Adrenal gland (tissue), 19 donors: ENCODE data around the gene TUSC7. TPM values are rescaled to one million over a fixed set of nuclear protein-coding genes. Genes with fewer than 3 reads are reported as not detected.

Experiments used
- DNase-seq, 7 donors: peaks; one replicate each; pipeline ENCODE4 v3.0.0-alpha.2; 2019 to 2020
- H3K27ac ChIP-seq, 5 donors: fragments of 200-600 bp; sonication (generic) in 4 of 5; 1 replicate in 3 of 5; 2 replicates in 2 of 5; pipeline versions ENCODE4 v1.5.1 to v1.8.0; 2016 to 2020; ENCODE audit warnings: mild to moderate bottlenecking in 1 of 5
- H3K27me3 ChIP-seq: fragments of 200-600 bp; 2 replicates; pipeline ENCODE4 v1.8.0; 2021
- H3K36me3 ChIP-seq, 2 donors: fragments of 200-600 bp; replicated peaks in 1 of 2; 1 replicate in 1 of 2; 2 replicates in 1 of 2; pipeline versions ENCODE4 v1.5.1 to v1.8.0; 2018 to 2022
- H3K4me1 ChIP-seq, 2 donors: fragments of 200-600 bp; replicated peaks in 1 of 2; 1 replicate in 1 of 2; 2 replicates in 1 of 2; pipeline versions ENCODE4 v1.5.1 to v1.8.0; 2018 to 2021
- H3K4me3 ChIP-seq, 4 donors: fragments of 200-600 bp; sonication (generic) in 3 of 4; one replicate each; pipeline ENCODE4 v1.5.1; 2016 to 2018
- H3K9me3 ChIP-seq, 3 donors: fragments of 200-600 bp; sonication (generic) in 1 of 3; replicated peaks in 1 of 3; 1 replicate in 2 of 3; 2 replicates in 1 of 3; pipeline versions ENCODE4 v1.5.1 to v1.8.0; 2016 to 2021
- POLR2A ChIP-seq, 2 donors: fragments of 450-650 bp; IDR thresholded peaks; one replicate each; pipeline ENCODE4 v1.6.1; 2017; ENCODE audit warnings: antibody characterized with exemption in 2 of 2, mild to moderate bottlenecking in 2 of 2, moderate library complexity in 1 of 2
- WGBS, 4 donors: extraction: QIAGEN DNeasy Blood & Tissue Kit in 2 of 4; methylation state at CpG; one replicate each; pipeline versions ENCODE4 v1.1.5 to v1.1.7; 2013 to 2017; 5-methylcytosine and 5-hydroxymethylcytosine counted together
- intact Hi-C, 2 donors: fragments of 100-400 bp; cut with DNase I; formaldehyde crosslinking; loops; one replicate each; pipeline versions ENCODE4 v1.14.1 to v1.15.0; 2022 to 2023
- long read RNA-seq, 10 donors: library from polyadenylated mRNA in 3 of 10; unstranded in 2 of 10; stranded (forward) in 1 of 10; transcript quantifications; one replicate each; pipeline ENCODE4 v2.0.0 and lab custom pipeline, GENCODE V29; 2021 to 2026
- polyA plus RNA-seq, 3 donors: library from polyadenylated mRNA; stranded (reverse); fragments of 200-250 nt in 2 of 3; fragments of 350-450 nt in 1 of 3; fragmentation: Illumina TruSeq in 1 of 3; extraction: RNeasy Lipid Tissue Mini Kit (QIAGEN cat#74804) in 1 of 3; gene quantifications; one replicate each; pipeline ENCODE4 v1.2.3, GENCODE V29; 2013 to 2014
- total RNA-seq, 9 donors: library from RNA; depleted of rRNA in 4 of 9; stranded (reverse); fragments of >200 nt in 4 of 9; fragments of 120-200 nt in 1 of 9; fragmentation: NEBNext Ultra II Directional in 1 of 9; extraction: Animal tissue kit (Norgen Biotek cat#: 25700) in 1 of 9; gene quantifications; one replicate each; pipeline versions ENCODE4 v1.1.0 to v1.2.4, GENCODE V29; 2013 to 2023
- TF ChIP-seq, protein P1 (sequence below), 6 experiments: fragments of 450-650 bp in 4 of 6; fragments of 200-600 bp in 2 of 6; sonication (generic) in 1 of 6; IDR thresholded peaks; 1 replicate in 5 of 6; 2 replicates in 1 of 6; pipeline versions ENCODE4 v1.5.1 to v1.8.0; 2016 to 2021; ENCODE audit warnings: antibody characterized with exemption in 6 of 6, mild to moderate bottlenecking in 2 of 6, moderate library complexity in 1 of 6
- donor health status: healthy with polysubstance abuse.
- donor health status: Bipolar disorder and iron deficiency.
- donor health status: DM: yes; HTN: yes; CAD: no.
- donor health status: DM: no; HTN: no; CAD: no.
- donor health status: DM: no; HTN: no; CAD: no.
- donor health status: DM: yes; HTN: yes; CAD: no.

Gene TUSC7
- total RNA-seq (not detected), polyA plus RNA-seq (not detected)
- long read RNA-seq, donor 1, result 0 reads
- long read RNA-seq, donor 2, result 0 reads
- long read RNA-seq, donor 3, result 0 reads
- long read RNA-seq, donor 4, result 0 reads
- long read RNA-seq, donor 5, result 0 reads
- long read RNA-seq, donor 6, result 0 reads
- long read RNA-seq, donor 7, result 0 reads
- long read RNA-seq, donor 8, result 0 reads
- long read RNA-seq, donor 9, result 0 reads
- long read RNA-seq, donor 10, result 0 reads

GRCh38 chr3:116709479-116709878, at the start of gene TUSC7:
Gene TUSC7 (plus strand): TSS chr3:116709779.
- H3K4me1 ChIP-seq, result no peaks in the 10 kb centered on the region
- WGBS, 4 donors, result 88 to 92% (median 91%) methylated on average over 4 of the region's 4 CpGs
- intact Hi-C loops, result no loop called here
- no peak within 1 kb of the TSS for H3K27ac ChIP-seq
- H3K4me3 ChIP-seq, result no peak within 1 kb of the TSS
- no peaks in the 10 kb centered on the region for H3K36me3 ChIP-seq
- H3K27me3 ChIP-seq, result no peaks in the 10 kb centered on the region
- DNase-seq, result no peak
- TF ChIP-seq, protein P1, sequence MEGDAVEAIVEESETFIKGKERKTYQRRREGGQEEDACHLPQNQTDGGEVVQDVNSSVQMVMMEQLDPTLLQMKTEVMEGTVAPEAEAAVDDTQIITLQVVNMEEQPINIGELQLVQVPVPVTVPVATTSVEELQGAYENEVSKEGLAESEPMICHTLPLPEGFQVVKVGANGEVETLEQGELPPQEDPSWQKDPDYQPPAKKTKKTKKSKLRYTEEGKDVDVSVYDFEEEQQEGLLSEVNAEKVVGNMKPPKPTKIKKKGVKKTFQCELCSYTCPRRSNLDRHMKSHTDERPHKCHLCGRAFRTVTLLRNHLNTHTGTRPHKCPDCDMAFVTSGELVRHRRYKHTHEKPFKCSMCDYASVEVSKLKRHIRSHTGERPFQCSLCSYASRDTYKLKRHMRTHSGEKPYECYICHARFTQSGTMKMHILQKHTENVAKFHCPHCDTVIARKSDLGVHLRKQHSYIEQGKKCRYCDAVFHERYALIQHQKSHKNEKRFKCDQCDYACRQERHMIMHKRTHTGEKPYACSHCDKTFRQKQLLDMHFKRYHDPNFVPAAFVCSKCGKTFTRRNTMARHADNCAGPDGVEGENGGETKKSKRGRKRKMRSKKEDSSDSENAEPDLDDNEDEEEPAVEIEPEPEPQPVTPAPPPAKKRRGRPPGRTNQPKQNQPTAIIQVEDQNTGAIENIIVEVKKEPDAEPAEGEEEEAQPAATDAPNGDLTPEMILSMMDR (IDR thresholded peaks at IDR 0.05), result no peak
- no peak for TF ChIP-seq POLR2A (IDR thresholded peaks at IDR 0.05)
- no peaks in the 10 kb centered on the region for H3K9me3 ChIP-seq

- WGBS, 4 donors, result 94 to 100% (median 96%) methylated on average over 1 of the region's 1 CpG
- no peaks in the 10 kb centered on the region for H3K9me3 ChIP-seq
- TF ChIP-seq, protein P1 (IDR thresholded peaks at IDR 0.05), result no peak
- intact Hi-C loops, result no loop called here
- no peaks in the 10 kb centered on the region for H3K36me3 ChIP-seq
- H3K27ac ChIP-seq, result no peak overlapping the region
- DNase-seq, result no peak
- H3K4me3 ChIP-seq, result no peak overlapping the region
- H3K27me3 ChIP-seq, result no peaks in the 10 kb centered on the region
- H3K4me1 ChIP-seq, result no peaks in the 10 kb centered on the region
Observed at GRCh38 chr3:116661196-116661595, 48.4 kb upstream of the TUSC7 start.

- intact Hi-C loops, result no loop called here
- Histone ChIP-seq H3K36me3 (no peaks in the 10 kb centered on the region), H3K4me3 (no peak overlapping the region), H3K9me3 (no peaks in the 10 kb centered on the region), H3K4me1 (no peaks in the 10 kb centered on the region), H3K27me3 (no peaks in the 10 kb centered on the region), H3K27ac (no peak overlapping the region)
- WGBS, 4 donors, result 64 to 80% (median 66%) methylated on average over 8 of the region's 8 CpGs
- DNase-seq, result no peak
- no peak for TF ChIP-seq POLR2A (IDR thresholded peaks at IDR 0.05)
- TF ChIP-seq, protein P1 (IDR thresholded peaks at IDR 0.05), result no peak
Observed at GRCh38 chr3:116663161-116664110, 46.1 kb upstream of the TUSC7 start.

- Histone ChIP-seq H3K9me3 (no peaks in the 10 kb centered on the region), H3K36me3 (no peaks in the 10 kb centered on the region), H3K4me3 (no peak overlapping the region), H3K4me1 (no peaks in the 10 kb centered on the region), H3K27ac (no peak overlapping the region), H3K27me3 (no peaks in the 10 kb centered on the region)
- DNase-seq, result no peak
- intact Hi-C loops, result no loop called here
- TF ChIP-seq, protein P1 (IDR thresholded peaks at IDR 0.05), result no peak
- TF ChIP-seq POLR2A (IDR thresholded peaks at IDR 0.05), result no peak
Observed at GRCh38 chr3:116667324-116667723, 42.3 kb upstream of the TUSC7 start.
